ENCODE data around the gene APOD. TPM values are rescaled to one million over a fixed set of nuclear protein-coding genes. Genes with fewer than 3 reads are reported as not detected.
"Not testable (repeated sequence)": the region's sequence is repeated elsewhere in the genome, so short reads cannot be mapped to it uniquely, and the experiment has no call there.

Gene APOD
- total and polyA plus RNA-seq, 2 experiments from 2014 or later: 9.6 to 27.9 TPM

DNA sequence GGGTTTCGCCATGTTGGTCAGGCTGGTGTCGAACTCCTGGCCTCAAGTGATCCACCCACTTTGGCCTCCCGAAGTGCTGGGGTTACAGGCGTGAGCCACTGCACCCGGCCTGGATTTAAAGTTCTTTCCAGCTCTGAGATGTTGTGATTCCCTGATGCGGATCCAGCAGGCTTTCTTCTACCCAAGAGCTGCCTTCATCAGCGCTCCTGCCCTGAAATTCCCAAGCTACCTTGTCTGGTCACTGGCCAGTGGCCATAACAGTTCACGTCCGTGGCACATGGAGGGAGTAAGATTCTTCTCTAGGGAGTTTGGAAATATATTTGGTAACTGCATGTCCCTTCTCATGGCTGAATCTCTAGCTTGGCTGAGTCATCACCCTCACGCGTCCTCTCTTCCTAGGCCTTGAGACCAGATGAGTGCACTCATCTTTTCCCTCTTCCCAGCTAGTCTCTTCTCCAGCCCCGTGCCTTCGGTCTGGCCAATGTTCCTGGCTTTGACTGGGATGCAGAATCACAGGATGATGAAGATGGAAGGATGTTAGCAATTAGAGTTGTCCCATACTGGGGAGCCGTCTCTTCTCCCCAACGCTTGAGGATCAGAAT lies 29.8 kb upstream of the APOD start:
- Histone ChIP-seq H2AFZ (no peak overlapping the region), H3K9me2 (replicated peaks; ENCODE audit: insufficient read depth) (no peaks in the 10 kb centered on the region), H3K4me3 (no peak overlapping the region), H3K9me3 (ENCODE audit: low read depth) (no peaks in the 10 kb centered on the region), H3K79me2 (no peaks in the 10 kb centered on the region), H3K36me3 (replicated peaks; ENCODE audit: insufficient read depth, low read depth) (no peaks in the 10 kb centered on the region), H3K27me3 (no peaks in the 10 kb centered on the region), H3K4me1 (ENCODE audit: insufficient read depth) (no peaks in the 10 kb centered on the region), H4K20me1 (ENCODE audit: insufficient read depth, poor library complexity, severe bottlenecking) (no peaks in the 10 kb centered on the region), H3K4me2 (no peak overlapping the region), H3K27ac (no peak overlapping the region)
- DNase-seq (ENCODE audit: low spot score): no peak
- WGBS (ENCODE audit: low lambda C conversion rate, missing lambda C conversion rate): 82% methylated on average over 15 of the region's 15 CpGs
- TF ChIP-seq EZH2phosphoT487 (IDR thresholded peaks at IDR 0.05; ENCODE audit: low read depth, severe bottlenecking, unreplicated experiment): no peak
- TF ChIP-seq EZH2 (IDR thresholded peaks at IDR 0.05; ENCODE audit: borderline replicate concordance): no peak
- TF ChIP-seq, protein P1, sequence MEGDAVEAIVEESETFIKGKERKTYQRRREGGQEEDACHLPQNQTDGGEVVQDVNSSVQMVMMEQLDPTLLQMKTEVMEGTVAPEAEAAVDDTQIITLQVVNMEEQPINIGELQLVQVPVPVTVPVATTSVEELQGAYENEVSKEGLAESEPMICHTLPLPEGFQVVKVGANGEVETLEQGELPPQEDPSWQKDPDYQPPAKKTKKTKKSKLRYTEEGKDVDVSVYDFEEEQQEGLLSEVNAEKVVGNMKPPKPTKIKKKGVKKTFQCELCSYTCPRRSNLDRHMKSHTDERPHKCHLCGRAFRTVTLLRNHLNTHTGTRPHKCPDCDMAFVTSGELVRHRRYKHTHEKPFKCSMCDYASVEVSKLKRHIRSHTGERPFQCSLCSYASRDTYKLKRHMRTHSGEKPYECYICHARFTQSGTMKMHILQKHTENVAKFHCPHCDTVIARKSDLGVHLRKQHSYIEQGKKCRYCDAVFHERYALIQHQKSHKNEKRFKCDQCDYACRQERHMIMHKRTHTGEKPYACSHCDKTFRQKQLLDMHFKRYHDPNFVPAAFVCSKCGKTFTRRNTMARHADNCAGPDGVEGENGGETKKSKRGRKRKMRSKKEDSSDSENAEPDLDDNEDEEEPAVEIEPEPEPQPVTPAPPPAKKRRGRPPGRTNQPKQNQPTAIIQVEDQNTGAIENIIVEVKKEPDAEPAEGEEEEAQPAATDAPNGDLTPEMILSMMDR (IDR thresholded peaks at IDR 0.05; ENCODE audit: poor library complexity): no peak

- no peak overlapping the region for H3K4me3 ChIP-seq
- H3K79me2 ChIP-seq: no peaks in the 10 kb centered on the region
- no peak overlapping the region for H2AFZ ChIP-seq
- no peak for DNase-seq (ENCODE audit: low spot score)
- no peaks in the 10 kb centered on the region for H3K36me3 ChIP-seq (replicated peaks; ENCODE audit: insufficient read depth, low read depth)
- H4K20me1 ChIP-seq (ENCODE audit: insufficient read depth, poor library complexity, severe bottlenecking): no peaks in the 10 kb centered on the region
- WGBS (ENCODE audit: low lambda C conversion rate, missing lambda C conversion rate): 73% methylated on average over 8 of the region's 8 CpGs
- H3K9me2 ChIP-seq (replicated peaks; ENCODE audit: insufficient read depth): no peaks in the 10 kb centered on the region
- no peaks in the 10 kb centered on the region for H3K4me1 ChIP-seq (ENCODE audit: insufficient read depth)
- no peak for TF ChIP-seq EZH2phosphoT487 (IDR thresholded peaks at IDR 0.05; ENCODE audit: low read depth, severe bottlenecking, unreplicated experiment)
- TF ChIP-seq EZH2 (IDR thresholded peaks at IDR 0.05; ENCODE audit: borderline replicate concordance): no peak
- TF ChIP-seq, protein P1 (IDR thresholded peaks at IDR 0.05; ENCODE audit: poor library complexity): no peak
- no peak overlapping the region for H3K27ac ChIP-seq
- no peaks in the 10 kb centered on the region for H3K27me3 ChIP-seq
- H3K4me2 ChIP-seq: no peak overlapping the region
- H3K9me3 ChIP-seq (ENCODE audit: low read depth): no peaks in the 10 kb centered on the region
Observed at GRCh38 chr3:195612075-195612800, 28.5 kb upstream of the APOD start.

DNA sequence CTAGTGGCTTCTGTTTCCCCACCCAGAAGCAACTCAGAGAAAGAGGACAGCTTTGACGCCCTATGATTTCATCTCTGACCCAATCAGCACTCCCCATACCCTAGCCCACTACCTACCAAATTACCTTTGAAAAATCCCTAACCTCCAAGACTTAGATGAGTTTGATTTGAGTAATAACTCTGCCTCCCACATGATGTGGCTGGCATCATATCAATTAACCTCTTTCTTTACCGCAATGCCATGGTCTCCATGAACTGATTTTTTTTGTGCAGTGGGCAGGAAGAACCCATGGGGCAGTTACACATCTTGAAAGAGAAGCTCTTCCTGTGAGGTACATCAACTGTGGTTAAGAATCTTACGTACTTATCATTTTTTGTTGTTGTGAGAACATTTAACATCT lies 25.5 kb upstream of the APOD start:
- DNase-seq (ENCODE audit: low spot score): no peak
- TF ChIP-seq EZH2phosphoT487 (IDR thresholded peaks at IDR 0.05; ENCODE audit: low read depth, severe bottlenecking, unreplicated experiment) (no peak), EZH2 (IDR thresholded peaks at IDR 0.05; ENCODE audit: borderline replicate concordance) (no peak)
- TF ChIP-seq, protein P1 (IDR thresholded peaks at IDR 0.05; ENCODE audit: poor library complexity): no peak
- Histone ChIP-seq H3K9me3 (ENCODE audit: low read depth) (peaks cover 8% of the 10 kb centered on the region), H2AFZ (no peak overlapping the region), H3K27me3 (no peaks in the 10 kb centered on the region), H3K79me2 (no peaks in the 10 kb centered on the region), H3K4me1 (ENCODE audit: insufficient read depth) (no peaks in the 10 kb centered on the region), H3K4me2 (no peak overlapping the region), H3K9me2 (replicated peaks; ENCODE audit: insufficient read depth) (no peaks in the 10 kb centered on the region), H4K20me1 (ENCODE audit: insufficient read depth, poor library complexity, severe bottlenecking) (no peaks in the 10 kb centered on the region), H3K27ac (no peak overlapping the region), H3K4me3 (no peak overlapping the region), H3K36me3 (replicated peaks; ENCODE audit: insufficient read depth, low read depth) (no peaks in the 10 kb centered on the region)
- 87% methylated on average over 3 of the region's 3 CpGs for WGBS (ENCODE audit: low lambda C conversion rate, missing lambda C conversion rate)

DNA sequence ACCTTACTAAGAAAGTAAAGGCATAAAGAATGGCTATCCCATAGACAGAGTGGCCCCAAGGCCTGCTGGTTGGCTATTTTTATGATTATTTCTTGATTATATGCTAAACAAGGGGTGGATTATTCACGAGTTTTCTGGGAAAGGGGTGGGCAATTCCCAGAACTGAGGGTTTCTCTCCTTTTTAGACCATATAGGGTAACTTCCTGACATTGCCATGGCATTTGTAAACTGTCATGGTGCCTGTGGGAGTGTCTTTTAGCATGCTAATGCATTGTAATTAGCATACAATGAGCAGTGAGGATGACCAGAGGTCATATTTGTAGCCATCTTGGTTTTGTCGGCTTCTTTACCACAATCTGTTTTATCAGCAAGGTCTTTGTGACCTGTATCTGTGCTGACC lies 18.0 kb upstream of the APOD start:
- H3K9me2 ChIP-seq (replicated peaks; ENCODE audit: insufficient read depth); H3K27me3 ChIP-seq; H3K4me1 ChIP-seq (ENCODE audit: insufficient read depth); H3K4me2 ChIP-seq; H3K36me3 ChIP-seq (replicated peaks; ENCODE audit: insufficient read depth, low read depth); DNase-seq (ENCODE audit: low spot score); H4K20me1 ChIP-seq (ENCODE audit: insufficient read depth, poor library complexity, severe bottlenecking); H3K27ac ChIP-seq; H2AFZ ChIP-seq; H3K9me3 ChIP-seq (ENCODE audit: low read depth); H3K79me2 ChIP-seq; H3K4me3 ChIP-seq: not testable (repeated sequence)
- 80% methylated on average over 2 of the region's 2 CpGs for WGBS (ENCODE audit: low lambda C conversion rate, missing lambda C conversion rate)

Data from hepatocyte (in vitro differentiated cells).